ENCODE results near the gene TNFAIP8.

The TNFAIP8 gene

DNA sequence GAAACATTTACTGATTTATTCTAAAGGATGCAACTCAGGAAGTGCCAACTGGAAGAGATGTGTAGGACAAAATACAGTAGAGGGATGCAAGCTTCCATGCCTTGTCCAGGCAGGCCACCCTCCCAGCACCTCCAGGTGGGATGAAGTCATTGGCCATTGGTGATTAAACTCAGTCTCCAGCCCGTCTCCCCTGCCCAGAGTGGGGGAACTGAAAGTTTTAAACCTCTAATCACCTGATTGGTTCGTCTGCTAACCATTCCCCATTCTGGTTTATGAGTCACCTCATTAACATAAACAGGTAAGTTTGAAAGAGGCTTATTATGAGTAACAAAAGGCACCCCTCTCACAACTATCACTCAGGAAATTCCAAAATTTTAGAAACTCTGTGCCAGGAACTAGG lies 8.1 kb downstream of the TNFAIP8 start:
- TF ChIP-seq, protein P1, sequence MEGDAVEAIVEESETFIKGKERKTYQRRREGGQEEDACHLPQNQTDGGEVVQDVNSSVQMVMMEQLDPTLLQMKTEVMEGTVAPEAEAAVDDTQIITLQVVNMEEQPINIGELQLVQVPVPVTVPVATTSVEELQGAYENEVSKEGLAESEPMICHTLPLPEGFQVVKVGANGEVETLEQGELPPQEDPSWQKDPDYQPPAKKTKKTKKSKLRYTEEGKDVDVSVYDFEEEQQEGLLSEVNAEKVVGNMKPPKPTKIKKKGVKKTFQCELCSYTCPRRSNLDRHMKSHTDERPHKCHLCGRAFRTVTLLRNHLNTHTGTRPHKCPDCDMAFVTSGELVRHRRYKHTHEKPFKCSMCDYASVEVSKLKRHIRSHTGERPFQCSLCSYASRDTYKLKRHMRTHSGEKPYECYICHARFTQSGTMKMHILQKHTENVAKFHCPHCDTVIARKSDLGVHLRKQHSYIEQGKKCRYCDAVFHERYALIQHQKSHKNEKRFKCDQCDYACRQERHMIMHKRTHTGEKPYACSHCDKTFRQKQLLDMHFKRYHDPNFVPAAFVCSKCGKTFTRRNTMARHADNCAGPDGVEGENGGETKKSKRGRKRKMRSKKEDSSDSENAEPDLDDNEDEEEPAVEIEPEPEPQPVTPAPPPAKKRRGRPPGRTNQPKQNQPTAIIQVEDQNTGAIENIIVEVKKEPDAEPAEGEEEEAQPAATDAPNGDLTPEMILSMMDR (IDR thresholded peaks at IDR 0.05): no peak
- intact Hi-C loops (cut with DNase I; ENCODE audit: low total_unique reads): no loop called here
- H3K4me1 ChIP-seq: peaks cover 7 to 80% (median 63%) of the 10 kb centered on the region in 4 donors
- H3K36me3 ChIP-seq: no peaks in the 10 kb centered on the region
- no peaks in the 10 kb centered on the region for H3K9me3 ChIP-seq
- H3K27me3 ChIP-seq: no peaks in the 10 kb centered on the region
- H3K4me3 ChIP-seq: no peak overlapping the region
- H3K27ac ChIP-seq: no peak overlapping the region
- no peak for DNase-seq

DNA sequence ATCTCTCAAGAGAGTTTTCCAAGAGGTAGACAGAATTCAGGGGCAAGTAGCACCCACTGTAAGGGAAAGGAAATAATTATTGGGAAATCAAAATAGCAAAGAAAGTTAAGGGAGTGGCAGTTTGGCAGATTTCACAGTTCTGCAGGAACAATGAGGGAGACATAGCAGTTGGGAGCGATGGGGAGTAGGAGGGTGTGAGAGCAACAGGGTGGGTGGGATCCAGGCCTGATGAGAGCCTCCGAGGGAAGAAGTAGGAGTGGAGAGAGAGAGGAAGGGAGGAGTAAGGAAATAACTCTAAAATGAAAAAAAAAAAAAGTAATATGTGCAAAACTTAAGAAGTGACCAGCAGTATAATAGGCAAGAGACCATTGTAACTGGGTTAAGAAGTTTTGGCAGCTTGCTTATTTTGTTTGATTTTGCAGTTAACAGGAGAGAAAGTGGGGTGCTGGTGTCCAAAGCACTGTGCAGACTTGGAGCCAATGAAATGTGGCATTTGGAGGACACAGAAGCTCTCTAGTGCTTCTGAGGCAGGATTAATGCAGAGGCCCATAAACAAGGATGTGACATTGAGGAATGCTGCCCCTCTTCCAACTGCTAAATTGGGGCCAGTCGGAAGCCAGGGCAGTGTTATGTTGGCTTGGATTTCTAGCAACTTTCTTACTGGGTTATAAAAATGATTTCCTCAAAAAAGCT lies 10.2 kb downstream of the TNFAIP8 start:
- TF ChIP-seq, protein P1 (IDR thresholded peaks at IDR 0.05): no peak
- Histone ChIP-seq H3K27me3 (no peaks in the 10 kb centered on the region), H3K36me3 (no peaks in the 10 kb centered on the region), H3K9me3 (no peaks in the 10 kb centered on the region), H3K4me1 (peaks cover 7 to 81% (median 66%) of the 10 kb centered on the region in 4 donors), H3K4me3 (no peak overlapping the region), H3K27ac (peak overlapping the region; percentile 65 to 75)
- DNase-seq: no peak
- intact Hi-C loops (cut with DNase I; ENCODE audit: low total_unique reads): no loop called here

DNA sequence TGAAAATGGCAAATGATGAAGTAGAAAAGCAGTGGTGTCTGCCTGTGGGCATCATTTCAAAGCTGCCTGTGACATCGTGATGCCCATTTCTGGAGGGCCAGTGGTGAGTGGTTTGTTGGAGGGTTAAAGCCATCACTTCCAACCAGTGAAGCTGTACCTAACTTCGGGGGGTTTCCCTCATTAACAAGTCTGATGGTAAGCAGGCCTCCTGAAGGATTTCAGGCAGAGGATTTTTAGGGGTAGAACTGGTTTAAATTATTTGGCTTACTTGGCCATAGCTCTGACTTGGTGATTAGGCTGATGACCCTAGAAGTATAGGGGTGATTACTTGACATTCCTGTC lies 10.7 kb downstream of the TNFAIP8 start:
- H3K9me3 ChIP-seq: no peaks in the 10 kb centered on the region
- intact Hi-C loops (cut with DNase I; ENCODE audit: low total_unique reads): no loop called here
- peak overlapping the region; percentile 65 to 75 for H3K27ac ChIP-seq
- TF ChIP-seq, protein P1 (IDR thresholded peaks at IDR 0.05): no peak
- no peak for DNase-seq
- peaks cover 7 to 81% (median 62%) of the 10 kb centered on the region in 4 donors for H3K4me1 ChIP-seq
- H3K27me3 ChIP-seq: no peaks in the 10 kb centered on the region
- no peak overlapping the region for H3K4me3 ChIP-seq
- H3K36me3 ChIP-seq: no peaks in the 10 kb centered on the region

DNA sequence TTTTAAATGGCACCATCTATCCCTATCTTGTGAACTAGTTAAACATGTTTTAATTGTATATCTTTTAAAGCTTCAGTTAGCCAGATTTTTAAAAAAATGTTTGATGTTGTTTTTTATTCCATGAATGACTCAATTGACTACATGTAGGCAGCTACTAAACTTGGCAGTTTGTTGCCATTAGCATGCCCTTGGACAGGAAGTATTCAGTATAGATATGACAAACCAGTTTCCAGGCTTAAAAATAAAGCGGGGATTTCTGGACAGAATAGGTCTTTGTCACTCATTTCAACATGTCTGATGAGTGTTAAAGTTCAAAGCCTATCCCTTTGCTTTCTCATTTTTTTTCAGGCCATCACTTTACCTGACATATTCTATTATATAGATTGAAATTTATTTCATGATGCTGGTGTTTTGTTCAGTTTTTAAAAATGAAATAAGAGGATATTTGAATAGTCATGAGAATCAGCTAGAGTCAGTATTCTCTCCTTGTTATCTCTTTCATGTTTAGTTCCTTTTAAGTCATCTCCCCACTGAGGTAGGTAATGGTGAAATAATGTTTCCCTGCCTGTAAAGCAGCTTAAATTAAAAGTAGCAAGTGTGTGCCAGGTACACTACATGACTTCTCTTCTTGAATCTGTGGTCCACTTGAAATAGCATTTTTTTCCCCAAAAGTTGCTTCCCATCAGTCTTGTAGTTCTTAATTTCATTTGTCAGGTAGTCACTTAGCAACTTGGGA lies 11.9 kb downstream of the TNFAIP8 start:
- peaks cover 7 to 75% (median 56%) of the 10 kb centered on the region in 4 donors for H3K4me1 ChIP-seq
- H3K27ac ChIP-seq: peak overlapping the region; percentile 65 to 75
- intact Hi-C loops (cut with DNase I; ENCODE audit: low total_unique reads): no loop called here
- no peak for DNase-seq
- H3K36me3 ChIP-seq: no peaks in the 10 kb centered on the region
- no peak overlapping the region for H3K4me3 ChIP-seq
- TF ChIP-seq, protein P1 (IDR thresholded peaks at IDR 0.05): no peak
- H3K9me3 ChIP-seq: no peaks in the 10 kb centered on the region
- no peaks in the 10 kb centered on the region for H3K27me3 ChIP-seq

DNA sequence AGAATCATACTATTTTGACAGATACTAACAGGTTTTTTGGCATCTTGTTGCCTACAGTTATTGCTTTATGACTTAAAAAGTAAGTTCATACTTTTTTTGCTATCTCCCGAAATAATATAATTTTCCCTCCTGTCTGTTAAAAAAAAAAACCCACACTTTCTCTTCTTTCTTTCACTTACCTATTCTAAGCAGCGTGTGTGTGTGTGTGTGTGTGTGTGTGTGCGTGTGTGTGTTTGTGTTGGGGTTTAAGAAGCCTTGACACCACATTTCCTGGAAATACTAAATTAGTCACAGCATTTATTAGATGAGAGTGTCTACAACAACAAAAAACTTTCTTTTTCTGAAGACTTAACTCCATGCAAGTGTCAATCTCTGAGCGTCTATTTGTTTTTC lies 12.4 kb downstream of the TNFAIP8 start:
- H3K9me3 ChIP-seq: no peaks in the 10 kb centered on the region
- TF ChIP-seq, protein P1 (IDR thresholded peaks at IDR 0.05): no peak
- no peaks in the 10 kb centered on the region for H3K36me3 ChIP-seq
- H3K27ac ChIP-seq: peak overlapping the region; percentile 65 to 75
- intact Hi-C loops (cut with DNase I; ENCODE audit: low total_unique reads): no loop called here
- peaks cover 7 to 69% (median 54%) of the 10 kb centered on the region in 4 donors for H3K4me1 ChIP-seq
- no peak for DNase-seq
- H3K27me3 ChIP-seq: no peaks in the 10 kb centered on the region
- H3K4me3 ChIP-seq: no peak overlapping the region
